GM12878 (cell line): ENCODE results near the gene GYS2. TPM values are rescaled to one million over a fixed set of nuclear protein-coding genes. Genes with fewer than 3 reads are reported as not detected.

ENCODE experiments used
- ATAC-seq: fragments of 200-7000 bp; cut with Tn5 transposase; 3 replicates; pipeline ENCODE4 v1.9.1; 2020; ENCODE audit warnings: mild to moderate bottlenecking, moderate library complexity
- BruUV-seq: library from RNA; stranded (reverse); fragments of 400-500 nt; replicated peaks from 2 replicates; lab custom pipeline; 2021; lab: Mats Ljungman, UMichigan
- CTCF ChIA-PET: fragments of 300-600 bp; sonication (Branson Sonifier 250); formaldehyde crosslinking; extraction: SDS; loops from one replicate; lab custom pipeline; 2021; ENCODE audit warnings: inconsistent platforms; lab: Yijun Ruan, JAX
- POLR2A ChIA-PET: fragments of 350-600 bp; formaldehyde crosslinking; extraction: SDS; loops from one replicate; lab custom pipeline; 2021; ENCODE audit warnings: inconsistent platforms; lab: Charles Lee
- RAD21 ChIA-PET: fragments of 300-600 bp; sonication (Branson Sonifier 250); formaldehyde crosslinking; loops from one replicate; lab custom pipeline; 2023; ENCODE audit warnings: antibody characterized with exemption; ENCODE audit not compliant: unreplicated experiment; lab: Charles Lee
- SMC1A ChIA-PET: fragments of 300-600 bp; sonication (Branson Sonifier 250); formaldehyde crosslinking; loops from one replicate; lab custom pipeline; 2023; ENCODE audit not compliant: unreplicated experiment, uncharacterized antibody; lab: Charles Lee
- DNase-seq: peaks from one replicate; pipeline ENCODE4 v3.0.0-alpha.2; 2011; ENCODE audit warnings: low read depth, low spot score
- FAIRE-seq: peaks from 3 replicates; lab custom pipeline; 2011; peaks lifted over from hg19 to GRCh38; lab: Jason Lieb, UNC
- H2AFZ ChIP-seq: 2 replicates; pipeline ENCODE4 v1.6.0; 2011; ENCODE audit warnings: low read depth, low read length, control low read depth; ENCODE audit not compliant: control insufficient read depth
- H3K27ac ChIP-seq: 2 replicates; pipeline ENCODE4 v1.5.1; 2011; ENCODE audit warnings: control low read depth; ENCODE audit not compliant: control insufficient read depth, insufficient read depth
- H3K27me3 ChIP-seq, 2 experiments: replicated peaks in 1 of 2; 2 replicates each; pipeline versions ENCODE4 v1.6.0 to v1.6.1; 2011; ENCODE audit warnings: low read length in 1 of 2; ENCODE audit not compliant: control insufficient read depth in 2 of 2, insufficient read depth in 2 of 2
- H3K36me3 ChIP-seq, 2 experiments: 2 replicates each; pipeline ENCODE4 v1.5.1; 2011; ENCODE audit warnings: low read length in 1 of 2; ENCODE audit not compliant: control insufficient read depth in 2 of 2, insufficient read depth in 2 of 2
- H3K4me1 ChIP-seq: 2 replicates; pipeline ENCODE4 v1.6.1; 2011; ENCODE audit warnings: mild to moderate bottlenecking, low read length, moderate library complexity, mixed read lengths; ENCODE audit not compliant: control insufficient read depth, insufficient read depth
- H3K4me2 ChIP-seq: 2 replicates; pipeline ENCODE4 v1.6.0; 2011; ENCODE audit warnings: control low read depth; ENCODE audit not compliant: control insufficient read depth, insufficient read depth
- H3K4me3 ChIP-seq: fragments of 200-600 bp; sonication (generic); 2 replicates; pipeline ENCODE4 v1.5.1; 2016
- H3K79me2 ChIP-seq: 2 replicates; pipeline ENCODE4 v1.6.0; 2011; ENCODE audit warnings: low read length; ENCODE audit not compliant: control insufficient read depth, insufficient read depth
- H3K9ac ChIP-seq: 2 replicates; pipeline ENCODE4 v1.8.0; 2011; ENCODE audit warnings: low read length, control low read depth, mixed read lengths; ENCODE audit not compliant: control insufficient read depth, insufficient read depth
- H3K9me3 ChIP-seq: replicated peaks from 3 replicates; pipeline ENCODE4 v1.5.1; 2011; ENCODE audit warnings: mild to moderate bottlenecking, low read length; ENCODE audit not compliant: control insufficient read depth, insufficient read depth
- H4K20me1 ChIP-seq: 2 replicates; pipeline ENCODE4 v1.6.0; 2011; ENCODE audit not compliant: control insufficient read depth, insufficient read depth
- CBX3 ChIP-seq: fragments of 200-600 bp; sonication (generic); IDR thresholded peaks from 2 replicates; pipeline ENCODE4 v1.6.1; 2016; ENCODE audit warnings: low read depth, borderline replicate concordance
- ETV6 ChIP-seq, 2 experiments: fragments of 450-650 bp in 1 of 2; IDR thresholded peaks in 1 of 2; conservative IDR thresholded peaks in 1 of 2; 2 replicates each; pipeline ENCODE4 v1.6.1; 2014; ENCODE audit warnings: antibody characterized with exemption in 1 of 2, borderline replicate concordance in 1 of 2, low read depth in 1 of 2, mild to moderate bottlenecking in 1 of 2, moderate library complexity in 1 of 2
- FOXM1 ChIP-seq: IDR thresholded peaks from 2 replicates; pipeline ENCODE4 v1.6.1; 2012; ENCODE audit warnings: low read depth, mild to moderate bottlenecking, inconsistent platforms, low read length, moderate library complexity
- IKZF1 ChIP-seq: fragments of 450-650 bp; conservative IDR thresholded peaks from 2 replicates; pipeline ENCODE4 v1.6.1; 2017; ENCODE audit warnings: antibody characterized with exemption, mild to moderate bottlenecking
- MEF2A ChIP-seq: IDR thresholded peaks from 2 replicates; pipeline ENCODE4 v1.6.1; 2011; ENCODE audit warnings: low read depth, mild to moderate bottlenecking, low read length, moderate library complexity; ENCODE audit not compliant: insufficient read depth
- NFIC ChIP-seq: IDR thresholded peaks from 2 replicates; pipeline ENCODE4 v1.6.1; 2012; ENCODE audit warnings: low read depth, mild to moderate bottlenecking, inconsistent platforms, low read length, moderate library complexity
- NR2C2 ChIP-seq: IDR thresholded peaks from 2 replicates; pipeline ENCODE4 v1.6.1; 2011; ENCODE audit warnings: borderline replicate concordance, low read depth; ENCODE audit not compliant: control insufficient read depth, insufficient read length
- RAD21 ChIP-seq: IDR thresholded peaks from 2 replicates; pipeline ENCODE4 v1.6.1; 2011; ENCODE audit warnings: mild to moderate bottlenecking, low read depth, low read length, moderate library complexity; ENCODE audit not compliant: insufficient read depth
- RCOR1 ChIP-seq: conservative IDR thresholded peaks from 2 replicates; pipeline ENCODE4 v1.6.1; 2012; ENCODE audit warnings: low read depth, low read length, improper control_type of control experiment
- RELA ChIP-seq: fragments of 450-650 bp; IDR thresholded peaks from 2 replicates; pipeline ENCODE4 v1.8.0; 2014; ENCODE audit warnings: borderline replicate concordance; ENCODE audit not compliant: partially characterized antibody
- SUZ12 ChIP-seq: fragments of 200-600 bp; sonication (generic); IDR thresholded peaks from one replicate; pipeline ENCODE4 v1.6.1; 2018; ENCODE audit warnings: antibody characterized with exemption, mild to moderate bottlenecking; ENCODE audit not compliant: unreplicated experiment
- TARDBP ChIP-seq: IDR thresholded peaks from 2 replicates; pipeline ENCODE4 v1.6.1; 2016; ENCODE audit warnings: borderline replicate concordance
- ZSCAN29 ChIP-seq: fragments of 450-650 bp; IDR thresholded peaks from 2 replicates; pipeline ENCODE4 v1.6.1; 2017; ENCODE audit warnings: mild to moderate bottlenecking, moderate library complexity
- WGBS: methylation state at CpG from one replicate; pipeline ENCODE4 v1.1.6; 2016; ENCODE audit warnings: low lambda C conversion rate; ENCODE audit not compliant: insufficient replicate concordance, insufficient coverage; ENCODE audit errors: missing lambda C conversion rate; 5-methylcytosine and 5-hydroxymethylcytosine counted together
- in situ Hi-C: fragments of 300-500 bp; cut with MboI; formaldehyde crosslinking; loops from 9 replicates; pipeline ENCODE4 v1.14.3; 2018; ENCODE audit warnings: mixed read lengths
- intact Hi-C: fragments of 100-400 bp; cut with micrococcal nuclease; formaldehyde crosslinking; loops from one replicate; pipeline ENCODE4 v1.14.2; 2022; ENCODE audit not compliant: unreplicated experiment
- polyA plus RNA-seq, 11 experiments: library from polyadenylated mRNA; depleted of rRNA in 4 of 11; unstranded in 6 of 11; stranded (reverse) in 5 of 11; fragments of >200 nt; fragmentation: Nextera tagmentation in 4 of 11; fragmentation: Illumina TruSeq in 1 of 11; extraction: Ambion mirVana in 4 of 11; extraction: Trizol in 1 of 11; gene quantifications; 1 replicate in 1 of 11; 2 replicates in 10 of 11; pipeline versions ENCODE4 v1.2.1 to v1.2.3, GENCODE V29; 2011 to 2016; ENCODE audit warnings: inconsistent platforms in 2 of 11, missing spikeins in 2 of 11, low read depth in 1 of 11
- total RNA-seq, 4 experiments: library from RNA; depleted of rRNA in 3 of 4; stranded (reverse); fragments of >200 nt in 3 of 4; fragmentation: Illumina TruSeq in 1 of 4; extraction: Trizol in 1 of 4; gene quantifications; 2 replicates each; pipeline versions ENCODE4 v1.2.1 to v1.2.3, GENCODE V29; 2013 to 2021

GYS2 gene
- total and polyA plus RNA-seq, 10 of the 15 experiments (the other 5 are each of a cell fraction or from before 2014, with no cell fraction given): not detected

- ChIA-PET RAD21 (no interaction called here), CTCF (interaction anchor here (2.1 kb wide), 1 partner anchor 8 kb away, joined by 5 read pairs; no protein-coding TSS in a partner anchor), POLR2A (no interaction called here)
- DNase-seq (no peak), FAIRE-seq (no peak), ATAC-seq (no peak)
- in situ Hi-C loops (no loop called here), intact Hi-C loops (no loop called here)
- no peaks in the 10 kb centered on the region for H3K4me1 ChIP-seq
- WGBS: 96% methylated on average over 3 of the region's 3 CpGs
- no peaks in the 10 kb centered on the region for H3K9me3 ChIP-seq
- no peaks in the 10 kb centered on the region for H3K27me3 ChIP-seq
- no peak overlapping the region for H3K4me3 ChIP-seq
- H3K4me2 ChIP-seq: no peak overlapping the region
- H3K9ac ChIP-seq: no peak overlapping the region
- TF ChIP-seq RCOR1 (no peak), SUZ12 (no peak), RELA (no peak), RAD21 (no peak), CBX3 (no peak), ETV6 (conservative IDR thresholded peaks at IDR 0.05 in 1 of 2, IDR thresholded peaks at IDR 0.05 in 1 of 2; ENCODE audit: borderline replicate concordance in 1 of 2, low read depth in 1 of 2) (no peak), NFIC (no peak), FOXM1 (no peak), NR2C2 (no peak), MEF2A (no peak), ZSCAN29 (no peak), TARDBP (no peak), IKZF1 (no peak)
- TF ChIP-seq, all 136 proteins: peak for 0
- SMC1A ChIA-PET: interaction anchor here (0.6 kb wide), 1 partner anchor 8 kb away, joined by 3 read pairs; the partner anchor contains the start of gene SPX
- H2AFZ ChIP-seq: no peak overlapping the region
- H3K27ac ChIP-seq: no peak overlapping the region
- no peaks in the 10 kb centered on the region for H3K79me2 ChIP-seq
- H3K36me3 ChIP-seq: peaks cover 0 to 10% of the 10 kb centered on the region in 2 experiments; a peak in 2 of 4 replicates
- BruUV-seq: no TSS peak
- H4K20me1 ChIP-seq: no peaks in the 10 kb centered on the region
Observed at GRCh38 chr12:21518451-21518850, 86.2 kb downstream of the GYS2 start.
